ENCODE data around the gene PNLIPRP1. TPM values are rescaled to one million over a fixed set of nuclear protein-coding genes. Genes with fewer than 3 reads are reported as not detected.

Gene PNLIPRP1
- not detected in 2 replicates for total RNA-seq

GRCh38 chr10:116590590-116591444, at the start of gene PNLIPRP1:
TSS of gene PNLIPRP1 (plus strand) at chr10:116590959. CDS start at chr10:116591130, 171 bp downstream.

GRCh38 chr10:116545756-116546155, 45.0 kb upstream of the PNLIPRP1 start, which contains the start of gene PNLIP:
TSS of gene PNLIP (plus strand) at chr10:116545931. CDS start at chr10:116546093, 162 bp downstream.

GRCh38 chr10:116620423-116621400, 30.0 kb downstream of the PNLIPRP1 start, which contains the start of gene PNLIPRP2:
TSS of gene PNLIPRP2 (plus strand) at chr10:116620953.

Other genes with a start within 250 kb of the PNLIPRP1 start
- gene PNLIPRP3, start 163.1 kb upstream of the PNLIPRP1 start, total RNA-seq = not detected in 2 replicates
- gene PNLIP, start 45.0 kb upstream of the PNLIPRP1 start, total RNA-seq = not detected in 2 replicates
- not detected in 2 replicates for gene PNLIPRP2, start 30.0 kb downstream of the PNLIPRP1 start, total RNA-seq
- gene HSPA12A, start 151.6 kb downstream of the PNLIPRP1 start, total RNA-seq = 10.9 and 18.0 TPM in 2 replicates